Activated naive CD4-positive, alpha-beta T cell treated with anti-CD3 and anti-CD28 coated beads, Interleukin-2, amount 10 ng/mL, durations not matched to agents 5 hours and 36 hours (primary cell): ENCODE results near the gene SGSM2. TPM values are rescaled to one million over a fixed set of nuclear protein-coding genes. Genes with fewer than 3 reads are reported as not detected.

Experiments used
- total RNA-seq, 2 experiments: library from RNA; stranded (reverse); gene quantifications; one replicate each; pipeline ENCODE4 v1.2.3, GENCODE V29; 2021

The SGSM2 gene
- 10 to 100 TPM; 65.3 to 66.8 TPM for total RNA-seq

GRCh38 chr17:2336852-2337543, at the start of gene SGSM2:
TSS of gene SGSM2 (plus strand) at chr17:2337501. CDS start at chr17:2337689, 188 bp downstream.

GRCh38 chr17:2303204-2304188, 33.8 kb upstream of the SGSM2 start, which contains the start of the genes SMG6 and SRR:
TSS of gene SMG6 (minus strand) at chr17:2303785. CDS start at chr17:2303720, 65 bp downstream.
TSS of gene SRR (plus strand) at chr17:2303950. CDS start at chr17:2315561, 11,611 bp downstream.

GRCh38 chr17:2336215-2336851, 968 bp upstream of the SGSM2 start, which contains the start of gene TSR1:
TSS of gene TSR1 (minus strand) at chr17:2336457. CDS start at chr17:2336427, 30 bp downstream.

GRCh38 chr17:2400877-2401425, 63.6 kb downstream of the SGSM2 start, which contains the start of gene MNT:
TSS of gene MNT (minus strand) at chr17:2401060. CDS start at chr17:2400712, 348 bp downstream.

Other genes with a start within 250 kb of the SGSM2 start
- gene SMG6, start 33.7 kb upstream of the SGSM2 start, total RNA-seq: 10 to 100 TPM; 47.9 to 49.3 TPM
- 10 to 100 TPM; 13.9 to 17.4 TPM for gene SRR, start 33.6 kb upstream of the SGSM2 start, total RNA-seq
- gene TSR1, start 1.0 kb upstream of the SGSM2 start, total RNA-seq: 10 to 100 TPM; 25.8 TPM
- 10 to 100 TPM; 30.7 to 34.6 TPM for gene MNT, start 63.6 kb downstream of the SGSM2 start, total RNA-seq
- gene METTL16, start 174.4 kb downstream of the SGSM2 start, total RNA-seq: 10 to 100 TPM; 24.5 to 24.7 TPM